ENCODE results near the gene SMARCC1. TPM values are rescaled to one million over a fixed set of nuclear protein-coding genes. Genes with fewer than 3 reads are reported as not detected.

Gene SMARCC1
- total and polyA plus RNA-seq, 4 donors, result 11.7 to 83.0 (median 37.5) TPM

- Histone ChIP-seq H3K4me1 (ENCODE audit: control insufficient read depth in 5 of 5, insufficient read depth in 5 of 5, low read length in 5 of 5) (peaks cover 0 to 23% (median 7%) of the 10 kb centered on the region in 5 donors), H3K4me3 (no peak overlapping the region), H3K9ac (ENCODE audit: insufficient read depth in 1 of 2, low read length in 2 of 2) (no peak overlapping the region), H3K27me3 (ENCODE audit: control insufficient read depth in 3 of 3, insufficient read depth in 3 of 3, low read length in 2 of 3) (no peaks in the 10 kb centered on the region), H3K36me3 (ENCODE audit: control insufficient read depth in 4 of 4, insufficient read depth in 4 of 4, low read length in 4 of 4) (no peaks in the 10 kb centered on the region), H3K27ac (ENCODE audit: low read depth in 1 of 2, low read length in 1 of 2) (no peak overlapping the region), H3K9me3 (ENCODE audit: control insufficient read depth in 4 of 4, insufficient read depth in 3 of 4, low read length in 3 of 4) (no peaks in the 10 kb centered on the region)
- TF ChIP-seq, protein P1, sequence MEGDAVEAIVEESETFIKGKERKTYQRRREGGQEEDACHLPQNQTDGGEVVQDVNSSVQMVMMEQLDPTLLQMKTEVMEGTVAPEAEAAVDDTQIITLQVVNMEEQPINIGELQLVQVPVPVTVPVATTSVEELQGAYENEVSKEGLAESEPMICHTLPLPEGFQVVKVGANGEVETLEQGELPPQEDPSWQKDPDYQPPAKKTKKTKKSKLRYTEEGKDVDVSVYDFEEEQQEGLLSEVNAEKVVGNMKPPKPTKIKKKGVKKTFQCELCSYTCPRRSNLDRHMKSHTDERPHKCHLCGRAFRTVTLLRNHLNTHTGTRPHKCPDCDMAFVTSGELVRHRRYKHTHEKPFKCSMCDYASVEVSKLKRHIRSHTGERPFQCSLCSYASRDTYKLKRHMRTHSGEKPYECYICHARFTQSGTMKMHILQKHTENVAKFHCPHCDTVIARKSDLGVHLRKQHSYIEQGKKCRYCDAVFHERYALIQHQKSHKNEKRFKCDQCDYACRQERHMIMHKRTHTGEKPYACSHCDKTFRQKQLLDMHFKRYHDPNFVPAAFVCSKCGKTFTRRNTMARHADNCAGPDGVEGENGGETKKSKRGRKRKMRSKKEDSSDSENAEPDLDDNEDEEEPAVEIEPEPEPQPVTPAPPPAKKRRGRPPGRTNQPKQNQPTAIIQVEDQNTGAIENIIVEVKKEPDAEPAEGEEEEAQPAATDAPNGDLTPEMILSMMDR (IDR thresholded peaks at IDR 0.05; ENCODE audit: control extremely low read depth, extremely low read depth), result no peak
- ATAC-seq (ENCODE audit: insufficient read depth, low FRiP score), result no peak
- DNase-seq, result no peak
Measured at GRCh38 chr3:47783673-47784072, 2.0 kb upstream of the SMARCC1 start.

- Histone ChIP-seq H3K27ac (ENCODE audit: low read depth in 1 of 2, low read length in 1 of 2) (peak overlapping the region; percentile 94 to 98), H3K9ac (ENCODE audit: insufficient read depth in 1 of 2, low read length in 2 of 2) (peak overlapping the region; percentile 91 to 94), H3K9me3 (ENCODE audit: control insufficient read depth in 4 of 4, insufficient read depth in 3 of 4, low read length in 3 of 4) (no peaks in the 10 kb centered on the region), H3K4me1 (ENCODE audit: control insufficient read depth in 5 of 5, insufficient read depth in 5 of 5, low read length in 5 of 5) (peaks cover 4 to 23% (median 7%) of the 10 kb centered on the region in 5 donors), H3K4me3 (peak overlapping the region; percentile 72), H3K36me3 (ENCODE audit: control insufficient read depth in 4 of 4, insufficient read depth in 4 of 4, low read length in 4 of 4) (no peaks in the 10 kb centered on the region), H3K27me3 (ENCODE audit: control insufficient read depth in 3 of 3, insufficient read depth in 3 of 3, low read length in 2 of 3) (no peaks in the 10 kb centered on the region)
- TF ChIP-seq, protein P1 (IDR thresholded peaks at IDR 0.05; ENCODE audit: control extremely low read depth, extremely low read depth), result no peak
- ATAC-seq (ENCODE audit: insufficient read depth, low FRiP score) (no peak), DNase-seq (no peak)
- 61% methylated on average over 23 of the region's 23 CpGs for WGBS, 2 donors
Measured at GRCh38 chr3:47782446-47783308, 984 bp upstream of the SMARCC1 start.

GRCh38 chr3:47780741-47781684, 680 bp downstream of the SMARCC1 start:
- ATAC-seq (ENCODE audit: insufficient read depth, low FRiP score), result peak; percentile 64
- Histone ChIP-seq H3K36me3 (ENCODE audit: control insufficient read depth in 4 of 4, insufficient read depth in 4 of 4, low read length in 4 of 4) (no peaks in the 10 kb centered on the region), H3K4me3 (peak overlapping the region; percentile 93), H3K27me3 (ENCODE audit: control insufficient read depth in 3 of 3, insufficient read depth in 3 of 3, low read length in 2 of 3) (no peaks in the 10 kb centered on the region), H3K27ac (ENCODE audit: low read depth in 1 of 2, low read length in 1 of 2) (peak overlapping the region; percentile 94 to 98), H3K9me3 (ENCODE audit: control insufficient read depth in 4 of 4, insufficient read depth in 3 of 4, low read length in 3 of 4) (no peaks in the 10 kb centered on the region), H3K9ac (ENCODE audit: insufficient read depth in 1 of 2, low read length in 2 of 2) (peak overlapping the region; percentile 70 to 75), H3K4me1 (ENCODE audit: control insufficient read depth in 5 of 5, insufficient read depth in 5 of 5, low read length in 5 of 5) (peaks cover 4 to 23% (median 7%) of the 10 kb centered on the region in 5 donors)
- TF ChIP-seq, protein P1 (IDR thresholded peaks at IDR 0.05; ENCODE audit: control extremely low read depth, extremely low read depth), result no peak
- peak; percentile 66 to 72 (median 69) for DNase-seq
- WGBS, 2 donors, result 0 to 1% methylated on average over 38 to 54 of the region's 54 CpGs
